Glutamatergic neuron (in vitro differentiated cells): ENCODE measurements around the gene AP1M1. TPM values are rescaled to one million over a fixed set of nuclear protein-coding genes. Genes with fewer than 3 reads are reported as not detected.

Experiments used
- DNase-seq: peaks from one replicate; pipeline ENCODE4 v3.0.0; 2022
- H3K27ac Mint-ChIP-seq: one replicate; pipeline ENCODE4 v1.8.0; 2020; ENCODE audit warnings: mild to moderate bottlenecking, mixed read lengths, inconsistent platforms; ENCODE audit not compliant: unreplicated experiment
- H3K27me3 Mint-ChIP-seq: one replicate; pipeline ENCODE4 v1.8.0; 2020; ENCODE audit warnings: mild to moderate bottlenecking, moderate library complexity, mixed read lengths, inconsistent platforms; ENCODE audit not compliant: unreplicated experiment
- H3K36me3 Mint-ChIP-seq: one replicate; pipeline ENCODE4 v1.8.0; 2020; ENCODE audit warnings: mild to moderate bottlenecking, mixed read lengths, inconsistent platforms; ENCODE audit not compliant: unreplicated experiment
- H3K4me1 Mint-ChIP-seq: one replicate; pipeline ENCODE4 v1.8.0; 2020; ENCODE audit warnings: mild to moderate bottlenecking, low read depth, mixed read lengths, inconsistent platforms; ENCODE audit not compliant: unreplicated experiment
- H3K4me3 Mint-ChIP-seq: one replicate; pipeline ENCODE4 v1.8.0; 2020; ENCODE audit warnings: mild to moderate bottlenecking, mixed read lengths, inconsistent platforms; ENCODE audit not compliant: unreplicated experiment
- H3K9me3 Mint-ChIP-seq: one replicate; pipeline ENCODE4 v1.8.0; 2020; ENCODE audit warnings: mild to moderate bottlenecking, moderate library complexity, mixed read lengths, inconsistent platforms; ENCODE audit not compliant: unreplicated experiment
- total RNA-seq: library from RNA; stranded (reverse); fragmentation: NEBNext Ultra II Directional; extraction: Animal tissue kit (Norgen Biotek cat#: 25700); gene quantifications from one replicate; pipeline ENCODE4 v1.2.1, GENCODE V29; 2021; ENCODE audit not compliant: unreplicated experiment
- TF ChIP-seq, protein P1 (sequence below): fragments of 200-600 bp; sonication (generic); IDR thresholded peaks from one replicate; pipeline ENCODE4 v1.5.0; 2021; ENCODE audit not compliant: partially characterized antibody, unreplicated experiment

AP1M1 gene
- total RNA-seq, 1 donor from 2014 or later = 87.6 TPM

DNA sequence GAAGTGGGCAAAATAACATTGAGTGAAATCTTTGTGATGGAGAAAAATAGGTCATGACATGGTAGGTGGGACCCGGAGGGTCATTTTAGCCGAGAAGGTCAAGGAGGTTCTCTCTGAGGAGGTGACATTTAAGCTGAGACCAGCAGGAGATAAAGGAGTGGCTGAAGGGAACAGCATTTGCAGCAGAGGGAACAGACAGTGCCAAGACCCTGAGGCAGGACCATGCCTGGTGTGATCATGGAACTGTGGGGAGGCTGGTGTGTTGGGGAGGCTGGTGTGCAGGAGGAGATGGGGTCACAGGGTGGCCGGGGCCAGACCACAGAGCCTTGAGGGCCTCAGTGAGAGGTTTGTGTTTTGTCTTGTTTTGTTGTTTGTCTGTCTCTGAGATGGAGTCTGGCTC lies 67.5 kb downstream of the AP1M1 start:
- DNase-seq = no peak
- Mint-ChIP-seq H3K27ac (no peak overlapping the region), H3K4me1 (no peaks in the 10 kb centered on the region), H3K27me3 (peaks cover 4% of the 10 kb centered on the region), H3K9me3 (peaks cover 3% of the 10 kb centered on the region), H3K36me3 (no peaks in the 10 kb centered on the region), H3K4me3 (no peak overlapping the region)
- TF ChIP-seq, protein P1, sequence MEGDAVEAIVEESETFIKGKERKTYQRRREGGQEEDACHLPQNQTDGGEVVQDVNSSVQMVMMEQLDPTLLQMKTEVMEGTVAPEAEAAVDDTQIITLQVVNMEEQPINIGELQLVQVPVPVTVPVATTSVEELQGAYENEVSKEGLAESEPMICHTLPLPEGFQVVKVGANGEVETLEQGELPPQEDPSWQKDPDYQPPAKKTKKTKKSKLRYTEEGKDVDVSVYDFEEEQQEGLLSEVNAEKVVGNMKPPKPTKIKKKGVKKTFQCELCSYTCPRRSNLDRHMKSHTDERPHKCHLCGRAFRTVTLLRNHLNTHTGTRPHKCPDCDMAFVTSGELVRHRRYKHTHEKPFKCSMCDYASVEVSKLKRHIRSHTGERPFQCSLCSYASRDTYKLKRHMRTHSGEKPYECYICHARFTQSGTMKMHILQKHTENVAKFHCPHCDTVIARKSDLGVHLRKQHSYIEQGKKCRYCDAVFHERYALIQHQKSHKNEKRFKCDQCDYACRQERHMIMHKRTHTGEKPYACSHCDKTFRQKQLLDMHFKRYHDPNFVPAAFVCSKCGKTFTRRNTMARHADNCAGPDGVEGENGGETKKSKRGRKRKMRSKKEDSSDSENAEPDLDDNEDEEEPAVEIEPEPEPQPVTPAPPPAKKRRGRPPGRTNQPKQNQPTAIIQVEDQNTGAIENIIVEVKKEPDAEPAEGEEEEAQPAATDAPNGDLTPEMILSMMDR = no peak

DNA sequence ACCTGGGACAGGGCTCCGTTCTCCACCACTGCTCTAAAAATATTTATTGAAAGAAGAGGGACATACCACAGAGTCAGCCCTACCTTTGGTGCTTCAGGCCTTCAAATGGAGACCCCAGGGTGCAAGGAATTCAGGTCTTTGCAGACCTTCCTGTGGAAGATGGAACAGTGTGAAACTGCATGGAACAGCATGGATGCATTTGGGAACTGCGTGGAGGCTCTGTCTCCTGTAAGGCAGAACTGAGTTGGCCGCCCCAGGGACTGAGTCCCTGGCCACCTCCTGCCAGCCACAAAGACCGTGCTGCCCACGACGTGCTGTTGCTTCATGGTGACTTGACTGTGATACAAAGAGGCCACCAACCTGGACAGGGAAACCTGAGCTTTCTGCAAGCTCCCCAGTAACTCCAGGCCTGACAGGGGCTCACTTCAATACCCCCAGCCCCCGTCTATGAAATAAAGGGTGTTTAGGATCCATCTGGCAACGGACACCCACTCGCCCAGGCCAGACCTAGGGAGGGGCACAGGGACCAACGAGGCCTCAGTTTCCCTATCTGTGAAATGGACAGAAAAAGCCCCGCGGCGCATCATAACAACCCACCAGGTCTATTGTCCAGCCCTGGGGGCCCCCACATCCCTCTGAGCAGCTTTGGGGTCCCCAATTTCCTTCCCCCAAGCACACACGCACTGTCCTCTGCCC lies 68.3 kb downstream of the AP1M1 start:
- Mint-ChIP-seq H3K9me3 (peaks cover 3% of the 10 kb centered on the region), H3K36me3 (no peaks in the 10 kb centered on the region), H3K27me3 (peaks cover 4% of the 10 kb centered on the region), H3K4me3 (no peak overlapping the region), H3K27ac (no peak overlapping the region), H3K4me1 (no peaks in the 10 kb centered on the region)
- TF ChIP-seq, protein P1 = no peak
- DNase-seq = no peak

DNA sequence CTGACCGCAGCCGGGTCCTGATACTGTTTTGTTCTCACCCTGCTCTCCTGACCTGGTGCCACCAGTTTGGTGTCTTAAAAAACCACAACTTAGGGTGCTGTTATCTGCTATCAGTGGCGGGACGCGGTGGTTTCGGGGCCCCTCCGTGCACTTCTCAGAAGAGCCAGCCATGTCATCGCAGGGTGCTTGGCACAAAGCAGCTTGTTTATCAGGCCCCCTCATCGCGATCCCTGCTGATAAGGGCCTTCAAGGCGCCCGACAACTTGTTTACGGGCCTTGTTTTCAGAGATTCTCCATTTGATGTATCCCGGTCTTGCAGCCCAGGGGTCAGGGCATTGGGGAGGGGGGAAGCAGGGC lies 68.9 kb downstream of the AP1M1 start:
- DNase-seq = no peak
- H3K4me3 Mint-ChIP-seq = no peak overlapping the region
- peaks cover 4% of the 10 kb centered on the region for H3K27me3 Mint-ChIP-seq
- H3K4me1 Mint-ChIP-seq = no peaks in the 10 kb centered on the region
- H3K36me3 Mint-ChIP-seq = no peaks in the 10 kb centered on the region
- no peak overlapping the region for H3K27ac Mint-ChIP-seq
- peaks cover 1% of the 10 kb centered on the region for H3K9me3 Mint-ChIP-seq
- TF ChIP-seq, protein P1 = no peak

DNA sequence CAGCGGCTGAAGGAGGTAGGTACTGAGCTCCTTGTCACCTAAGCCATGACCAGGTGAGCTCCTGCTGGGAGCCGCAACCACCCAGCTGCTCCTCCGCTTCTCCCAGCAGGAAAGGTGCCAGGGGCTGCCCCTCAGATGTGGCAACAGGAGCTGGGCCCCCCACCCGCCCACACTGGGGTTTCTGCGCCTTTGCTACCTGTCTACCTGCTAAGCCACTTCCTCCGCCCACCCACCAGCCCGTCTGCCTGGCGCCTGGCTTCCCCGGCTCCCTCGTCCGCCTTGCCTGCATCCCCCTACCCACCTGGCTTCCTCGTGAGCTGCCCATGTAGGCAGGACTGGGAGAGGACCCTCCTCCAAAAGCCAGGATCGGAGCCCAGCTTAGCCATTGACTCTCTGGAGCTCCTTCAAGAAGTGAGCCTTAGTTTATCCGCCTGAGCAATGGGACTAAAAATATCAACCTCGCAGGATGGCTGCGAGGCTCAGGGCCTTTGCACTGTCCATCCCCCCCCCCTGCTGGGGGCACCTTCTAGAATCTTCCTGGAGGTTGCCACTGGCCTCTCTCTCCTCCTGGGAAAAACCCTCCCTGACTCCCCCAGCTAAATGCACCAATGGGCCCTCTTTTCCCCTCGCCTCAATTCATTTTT lies 71.1 kb downstream of the AP1M1 start:
- TF ChIP-seq, protein P1 = no peak
- H3K9me3 Mint-ChIP-seq = peaks cover 1% of the 10 kb centered on the region
- H3K4me3 Mint-ChIP-seq = no peak overlapping the region
- DNase-seq = no peak
- peaks cover 2% of the 10 kb centered on the region for H3K27me3 Mint-ChIP-seq
- H3K36me3 Mint-ChIP-seq = no peaks in the 10 kb centered on the region
- no peaks in the 10 kb centered on the region for H3K4me1 Mint-ChIP-seq
- H3K27ac Mint-ChIP-seq = no peak overlapping the region

DNA sequence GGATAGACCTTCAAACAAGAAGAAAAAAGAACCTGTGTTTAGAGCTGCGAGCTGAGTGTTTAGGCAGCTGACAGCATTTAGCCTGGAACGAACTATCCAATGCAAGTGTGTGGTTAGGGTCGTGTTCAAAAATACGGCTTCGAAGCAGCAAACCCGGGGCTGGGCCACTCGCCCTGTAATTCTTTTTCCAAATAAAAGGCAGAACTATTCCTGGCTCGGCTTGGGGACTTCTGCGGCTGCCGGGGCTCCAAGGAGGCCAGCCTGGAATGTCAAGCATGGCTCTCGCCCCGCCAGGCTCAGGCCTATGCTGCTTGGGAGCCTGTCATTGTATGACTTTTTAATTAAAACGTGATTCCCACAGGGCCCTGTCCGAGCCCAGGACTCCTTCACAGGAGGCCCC lies 75.2 kb downstream of the AP1M1 start:
- TF ChIP-seq, protein P1 = no peak
- no peaks in the 10 kb centered on the region for H3K27me3 Mint-ChIP-seq
- no peak for DNase-seq
- H3K9me3 Mint-ChIP-seq = no peaks in the 10 kb centered on the region
- no peak overlapping the region for H3K27ac Mint-ChIP-seq
- H3K4me1 Mint-ChIP-seq = no peaks in the 10 kb centered on the region
- H3K36me3 Mint-ChIP-seq = no peaks in the 10 kb centered on the region
- H3K4me3 Mint-ChIP-seq = no peak overlapping the region
